Rectal smooth muscle tissue (tissue), 1 donor: ENCODE results near the gene TNFAIP6.
"Not testable (repeated sequence)": the region's sequence is repeated elsewhere in the genome, so short reads cannot be mapped to it uniquely, and the experiment has no call there.

ENCODE experiments used
- H3K27ac ChIP-seq: one replicate; pipeline ENCODE4 v1.7.0; 2013; ENCODE audit warnings: low read depth, low read length, inconsistent platforms
- H3K27me3 ChIP-seq: one replicate; pipeline ENCODE4 v1.7.0; 2013; ENCODE audit warnings: low read length; ENCODE audit not compliant: control insufficient read depth, insufficient read depth
- H3K36me3 ChIP-seq: one replicate; pipeline ENCODE4 v1.7.0; 2013; ENCODE audit warnings: low read length; ENCODE audit not compliant: control insufficient read depth, insufficient read depth
- H3K4me1 ChIP-seq: one replicate; pipeline ENCODE4 v1.7.0; 2013; ENCODE audit warnings: low read length; ENCODE audit not compliant: control insufficient read depth, insufficient read depth
- H3K4me3 ChIP-seq: one replicate; pipeline ENCODE4 v1.7.0; 2013; ENCODE audit warnings: low read length
- H3K9ac ChIP-seq: one replicate; pipeline ENCODE4 v1.7.0; 2013; ENCODE audit warnings: low read length

Gene TNFAIP6

GRCh38 chr2:151357359-151357758 lies at the start of gene TNFAIP6:
Gene TNFAIP6 (plus strand): TSS chr2:151357592. CDS start chr2:151357667, 75 bp downstream.
- Histone ChIP-seq H3K9ac (no peak within 1 kb of the TSS), H3K4me1 (no peaks in the 10 kb centered on the region), H3K27me3 (no peaks in the 10 kb centered on the region), H3K4me3 (no peak within 1 kb of the TSS), H3K27ac (peak within 1 kb of the TSS; percentile 42), H3K36me3 (no peaks in the 10 kb centered on the region)

- not testable (repeated sequence) for H3K4me1 ChIP-seq, H3K36me3 ChIP-seq, H3K27ac ChIP-seq, H3K4me3 ChIP-seq, H3K27me3 ChIP-seq, H3K9ac ChIP-seq
Measured at GRCh38 chr2:151310313-151310712, 47.1 kb upstream of the TNFAIP6 start.

- not testable (repeated sequence) for H3K36me3 ChIP-seq, H3K27me3 ChIP-seq
Measured at GRCh38 chr2:151312440-151312839, 45.0 kb upstream of the TNFAIP6 start.

GRCh38 chr2:151315381-151315903 lies 42.0 kb upstream of the TNFAIP6 start:
- no peaks in the 10 kb centered on the region for H3K36me3 ChIP-seq
- no peak overlapping the region for H3K27ac ChIP-seq
- H3K4me3 ChIP-seq = no peak overlapping the region
- H3K27me3 ChIP-seq = no peaks in the 10 kb centered on the region
- no peak overlapping the region for H3K9ac ChIP-seq
- H3K4me1 ChIP-seq = no peaks in the 10 kb centered on the region

More at GRCh38 chr2:151312440-151312839, 45.0 kb upstream of the TNFAIP6 start:
- H3K4me3 ChIP-seq, H3K9ac ChIP-seq, H3K27ac ChIP-seq, H3K4me1 ChIP-seq: not testable (repeated sequence)

GRCh38 chr2:151325581-151326095 lies 31.8 kb upstream of the TNFAIP6 start:
- Histone ChIP-seq H3K36me3 (no peaks in the 10 kb centered on the region), H3K4me3 (no peak overlapping the region), H3K27me3 (no peaks in the 10 kb centered on the region), H3K9ac (no peak overlapping the region), H3K4me1 (no peaks in the 10 kb centered on the region), H3K27ac (no peak overlapping the region)

- H3K4me1 ChIP-seq = no peaks in the 10 kb centered on the region
- H3K27ac ChIP-seq = no peak overlapping the region
- no peak overlapping the region for H3K9ac ChIP-seq
- H3K4me3 ChIP-seq = no peak overlapping the region
- no peaks in the 10 kb centered on the region for H3K27me3 ChIP-seq
- H3K36me3 ChIP-seq = no peaks in the 10 kb centered on the region
Measured at GRCh38 chr2:151326554-151326953, 30.8 kb upstream of the TNFAIP6 start.

GRCh38 chr2:151329998-151330397 lies 27.4 kb upstream of the TNFAIP6 start:
- H3K27ac ChIP-seq = no peak overlapping the region
- H3K36me3 ChIP-seq = no peaks in the 10 kb centered on the region
- H3K9ac ChIP-seq = no peak overlapping the region
- no peaks in the 10 kb centered on the region for H3K4me1 ChIP-seq
- no peaks in the 10 kb centered on the region for H3K27me3 ChIP-seq
- no peak overlapping the region for H3K4me3 ChIP-seq

GRCh38 chr2:151333083-151333482 lies 24.3 kb upstream of the TNFAIP6 start:
- H3K27me3 ChIP-seq = no peaks in the 10 kb centered on the region
- no peak overlapping the region for H3K27ac ChIP-seq
- no peak overlapping the region for H3K4me3 ChIP-seq
- no peak overlapping the region for H3K9ac ChIP-seq
- no peaks in the 10 kb centered on the region for H3K36me3 ChIP-seq
- H3K4me1 ChIP-seq = no peaks in the 10 kb centered on the region

GRCh38 chr2:151334082-151334815 lies 23.1 kb upstream of the TNFAIP6 start:
- Histone ChIP-seq H3K27me3 (no peaks in the 10 kb centered on the region), H3K27ac (no peak overlapping the region), H3K36me3 (no peaks in the 10 kb centered on the region), H3K9ac (no peak overlapping the region), H3K4me3 (no peak overlapping the region), H3K4me1 (no peaks in the 10 kb centered on the region)

- H3K27ac ChIP-seq = no peak overlapping the region
- H3K9ac ChIP-seq = no peak overlapping the region
- H3K4me3 ChIP-seq = no peak overlapping the region
- H3K4me1 ChIP-seq = no peaks in the 10 kb centered on the region
- H3K27me3 ChIP-seq = no peaks in the 10 kb centered on the region
- H3K36me3 ChIP-seq = no peaks in the 10 kb centered on the region
Measured at GRCh38 chr2:151336863-151337371, 20.5 kb upstream of the TNFAIP6 start.

- H3K4me3 ChIP-seq = no peak overlapping the region
- H3K4me1 ChIP-seq = no peaks in the 10 kb centered on the region
- no peaks in the 10 kb centered on the region for H3K27me3 ChIP-seq
- no peak overlapping the region for H3K9ac ChIP-seq
- H3K36me3 ChIP-seq = no peaks in the 10 kb centered on the region
- no peak overlapping the region for H3K27ac ChIP-seq
Measured at GRCh38 chr2:151337643-151338042, 19.7 kb upstream of the TNFAIP6 start.

GRCh38 chr2:151338115-151338514 lies 19.3 kb upstream of the TNFAIP6 start:
- Histone ChIP-seq H3K4me3 (no peak overlapping the region), H3K27ac (no peak overlapping the region), H3K9ac (no peak overlapping the region), H3K4me1 (no peaks in the 10 kb centered on the region), H3K36me3 (no peaks in the 10 kb centered on the region), H3K27me3 (no peaks in the 10 kb centered on the region)

GRCh38 chr2:151343073-151343472 lies 14.3 kb upstream of the TNFAIP6 start:
- Histone ChIP-seq H3K36me3 (no peaks in the 10 kb centered on the region), H3K4me3 (no peak overlapping the region), H3K4me1 (no peaks in the 10 kb centered on the region), H3K27ac (no peak overlapping the region), H3K9ac (no peak overlapping the region), H3K27me3 (no peaks in the 10 kb centered on the region)
